ENCODE measurements around the gene AUTS2.

Gene AUTS2

DNA sequence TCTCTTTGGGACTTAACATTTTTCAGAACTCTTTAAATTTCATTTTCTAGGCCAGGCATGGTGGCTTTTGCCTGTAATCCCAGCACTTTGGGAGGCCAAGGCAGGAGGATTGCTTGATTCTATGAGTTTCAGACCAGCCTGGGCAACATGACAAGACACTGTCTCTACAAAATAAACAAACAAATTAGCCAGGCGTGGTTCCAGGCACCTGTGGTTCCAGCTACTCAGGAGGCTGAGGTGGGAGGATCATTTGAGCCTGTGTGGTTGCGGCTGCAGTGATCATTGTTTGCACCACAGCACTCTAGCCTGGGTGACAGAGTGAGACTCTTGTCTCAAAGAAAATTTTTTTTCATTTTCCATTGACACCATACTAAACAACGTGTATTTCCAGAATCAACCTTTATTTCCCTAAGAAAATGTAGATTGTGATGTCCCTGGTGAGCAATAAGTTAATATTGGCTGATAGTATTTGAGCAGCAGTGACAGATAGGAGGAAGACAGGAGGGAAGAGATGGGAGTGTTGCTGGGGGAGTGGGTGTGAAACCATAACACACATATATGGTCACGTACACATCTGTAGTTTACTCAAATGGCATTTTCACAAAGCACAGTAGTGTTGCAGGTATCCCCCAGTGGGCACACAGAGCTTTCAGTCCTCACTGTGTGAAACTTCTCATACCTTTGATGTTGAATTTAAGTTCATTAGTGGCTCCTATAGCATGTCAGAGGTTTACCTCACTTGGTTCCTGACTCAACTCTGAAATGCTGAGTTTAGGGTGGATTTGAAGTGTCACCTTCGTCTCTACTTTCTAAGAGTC lies 205.6 kb downstream of the AUTS2 start:
- ATAC-seq: peak; percentile 82
- H3K4me3 Mint-ChIP-seq: no peak overlapping the region
- H3K36me3 Mint-ChIP-seq (ENCODE audit: low read depth): no peaks in the 10 kb centered on the region
- no peak overlapping the region for H3K27ac Mint-ChIP-seq
- H3K27me3 Mint-ChIP-seq: peaks cover 3% of the 10 kb centered on the region
- DNase-seq: no peak
- H3K4me1 Mint-ChIP-seq: peaks cover 2% of the 10 kb centered on the region
- H3K9me3 Mint-ChIP-seq: no peaks in the 10 kb centered on the region

- Mint-ChIP-seq H3K27me3 (peaks cover 3% of the 10 kb centered on the region), H3K4me3 (no peak overlapping the region), H3K36me3 (ENCODE audit: low read depth) (no peaks in the 10 kb centered on the region), H3K9me3 (no peaks in the 10 kb centered on the region), H3K4me1 (peaks cover 2% of the 10 kb centered on the region), H3K27ac (no peak overlapping the region)
- ATAC-seq (no peak), DNase-seq (no peak)
These were observed 206.7 kb downstream of the AUTS2 start for GRCh38 chr7:69804962-69805361.

- Mint-ChIP-seq H3K36me3 (ENCODE audit: low read depth) (no peaks in the 10 kb centered on the region), H3K27me3 (peaks cover 3% of the 10 kb centered on the region), H3K9me3 (no peaks in the 10 kb centered on the region), H3K27ac (no peak overlapping the region), H3K4me3 (no peak overlapping the region), H3K4me1 (peaks cover 2% of the 10 kb centered on the region)
- ATAC-seq (no peak), DNase-seq (no peak)
These were observed 210.1 kb downstream of the AUTS2 start for GRCh38 chr7:69808391-69808790.

GRCh38 chr7:69811476-69812308 lies 213.4 kb downstream of the AUTS2 start:
- no peaks in the 10 kb centered on the region for H3K4me1 Mint-ChIP-seq
- H3K27me3 Mint-ChIP-seq: no peaks in the 10 kb centered on the region
- no peak overlapping the region for H3K4me3 Mint-ChIP-seq

DNA sequence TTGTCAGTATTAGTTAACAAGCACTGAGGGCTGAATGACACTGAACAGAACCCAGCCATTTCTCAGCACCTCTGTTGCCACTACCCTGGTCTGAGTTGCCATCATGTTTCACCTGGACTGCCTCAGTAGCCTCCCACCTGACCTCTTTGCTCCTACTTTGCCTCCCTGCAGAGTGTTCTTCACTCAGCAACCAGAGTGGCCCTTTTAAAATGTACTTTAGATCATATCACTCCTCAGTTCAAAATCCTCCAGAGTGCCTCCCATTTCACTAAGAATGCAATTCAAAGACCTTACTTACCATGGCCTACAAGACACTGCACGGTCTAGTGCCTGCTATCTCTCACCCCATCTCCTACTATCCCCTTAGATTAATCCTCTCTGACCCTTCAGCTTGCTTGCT lies 214.5 kb downstream of the AUTS2 start:
- H3K27me3 Mint-ChIP-seq: no peaks in the 10 kb centered on the region
- ATAC-seq: no peak
- H3K4me3 Mint-ChIP-seq: no peak overlapping the region

More at GRCh38 chr7:69811476-69812308, 213.4 kb downstream of the AUTS2 start:
- DNase-seq: no peak
- no peaks in the 10 kb centered on the region for H3K9me3 Mint-ChIP-seq
- H3K27ac Mint-ChIP-seq: no peak overlapping the region
- H3K36me3 Mint-ChIP-seq (ENCODE audit: low read depth): no peaks in the 10 kb centered on the region
- ATAC-seq: no peak

DNA sequence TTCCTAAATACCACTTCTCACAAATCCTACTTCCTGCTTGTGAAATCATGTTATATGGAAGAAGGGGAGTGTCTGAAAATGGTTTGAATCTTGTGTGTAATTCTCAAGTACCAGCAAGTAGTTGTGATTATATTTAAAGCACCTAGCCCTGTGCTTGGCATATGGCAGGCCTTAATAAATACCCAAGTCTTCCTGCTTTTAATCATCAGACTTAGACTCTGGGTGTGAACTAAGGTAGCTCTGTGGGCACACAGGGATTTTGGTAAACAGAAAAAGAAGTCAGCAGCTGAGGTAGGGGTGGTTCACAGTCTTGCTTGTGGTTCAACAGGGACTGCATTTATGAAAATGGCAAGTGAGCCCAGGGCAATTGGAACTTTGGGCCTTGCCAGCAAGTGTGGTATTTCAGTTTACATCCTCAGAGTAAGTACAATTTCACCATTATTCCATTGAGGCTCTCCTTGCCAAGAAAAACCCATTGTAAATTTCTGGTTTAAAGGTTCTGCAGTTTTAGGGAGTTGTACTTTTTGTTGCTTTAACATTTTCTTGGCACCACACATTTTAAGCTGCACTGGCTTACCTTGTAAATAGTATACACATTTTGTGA lies 215.5 kb downstream of the AUTS2 start:
- Mint-ChIP-seq H3K4me3 (no peak overlapping the region), H3K9me3 (no peaks in the 10 kb centered on the region), H3K4me1 (no peaks in the 10 kb centered on the region), H3K27ac (no peak overlapping the region), H3K36me3 (ENCODE audit: low read depth) (no peaks in the 10 kb centered on the region), H3K27me3 (no peaks in the 10 kb centered on the region)
- no peak for ATAC-seq
- no peak for DNase-seq

More for the DNA sequence above, 214.5 kb downstream of the AUTS2 start:
- Mint-ChIP-seq H3K9me3 (no peaks in the 10 kb centered on the region), H3K4me1 (no peaks in the 10 kb centered on the region), H3K36me3 (ENCODE audit: low read depth) (no peaks in the 10 kb centered on the region), H3K27ac (no peak overlapping the region)
- no peak for DNase-seq

GRCh38 chr7:69814421-69814962 lies 216.2 kb downstream of the AUTS2 start:
- no peaks in the 10 kb centered on the region for H3K4me1 Mint-ChIP-seq
- H3K36me3 Mint-ChIP-seq (ENCODE audit: low read depth): no peaks in the 10 kb centered on the region
- no peak overlapping the region for H3K4me3 Mint-ChIP-seq
- H3K9me3 Mint-ChIP-seq: no peaks in the 10 kb centered on the region
- DNase-seq (no peak), ATAC-seq (no peak)
- H3K27me3 Mint-ChIP-seq: no peaks in the 10 kb centered on the region
- no peak overlapping the region for H3K27ac Mint-ChIP-seq

DNA sequence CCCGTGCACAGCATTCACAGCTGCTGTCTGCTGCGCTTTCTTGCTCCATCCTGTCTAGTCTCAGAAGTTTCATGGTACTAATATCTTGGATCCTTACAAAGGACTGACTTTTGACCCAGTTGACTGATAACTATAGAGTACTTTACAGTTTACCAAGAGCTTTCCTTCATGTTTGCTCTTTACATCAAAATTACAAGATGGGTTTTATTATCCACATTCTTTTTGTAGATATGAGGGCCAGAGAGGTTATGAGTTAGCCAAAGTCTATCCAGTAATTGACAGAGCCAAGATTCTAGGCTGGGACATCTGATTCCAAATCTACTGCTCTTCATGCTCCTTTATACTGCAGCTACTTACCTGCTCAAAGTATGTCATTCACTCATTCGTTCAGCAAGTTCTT lies 218.2 kb downstream of the AUTS2 start:
- no peaks in the 10 kb centered on the region for H3K4me1 Mint-ChIP-seq
- H3K9me3 Mint-ChIP-seq: no peaks in the 10 kb centered on the region
- DNase-seq (no peak), ATAC-seq (no peak)
- H3K4me3 Mint-ChIP-seq: no peak overlapping the region
- no peak overlapping the region for H3K27ac Mint-ChIP-seq
- no peaks in the 10 kb centered on the region for H3K27me3 Mint-ChIP-seq
- H3K36me3 Mint-ChIP-seq (ENCODE audit: low read depth): no peaks in the 10 kb centered on the region

DNA sequence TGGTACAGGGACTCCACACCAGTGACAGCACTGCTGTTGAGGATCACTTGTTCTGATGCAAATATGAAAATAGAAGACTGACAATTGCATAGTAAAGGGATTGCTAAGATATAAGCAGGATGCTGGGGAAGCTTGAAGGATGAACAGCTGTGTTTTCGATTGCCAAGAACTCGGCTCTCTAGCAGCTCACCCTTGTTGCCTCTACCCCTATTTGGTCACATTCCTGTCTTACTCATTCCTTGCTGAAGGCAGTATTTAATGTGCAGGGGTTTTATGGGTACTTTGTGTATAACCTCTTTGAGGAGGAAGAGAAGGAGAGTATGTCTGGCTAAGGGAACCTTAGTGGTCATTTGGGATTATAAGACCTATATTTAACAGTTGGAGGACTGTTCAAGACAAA lies 218.8 kb downstream of the AUTS2 start:
- no peak for DNase-seq
- Mint-ChIP-seq H3K27me3 (no peaks in the 10 kb centered on the region), H3K36me3 (ENCODE audit: low read depth) (no peaks in the 10 kb centered on the region), H3K27ac (no peak overlapping the region), H3K4me1 (no peaks in the 10 kb centered on the region), H3K4me3 (no peak overlapping the region), H3K9me3 (no peaks in the 10 kb centered on the region)
- ATAC-seq: no peak

GRCh38 chr7:69817841-69818635 lies 219.8 kb downstream of the AUTS2 start:
- DNase-seq (no peak), ATAC-seq (no peak)
- Mint-ChIP-seq H3K4me1 (peaks cover under 1% of the 10 kb centered on the region), H3K36me3 (ENCODE audit: low read depth) (no peaks in the 10 kb centered on the region), H3K27ac (no peak overlapping the region), H3K4me3 (no peak overlapping the region), H3K27me3 (no peaks in the 10 kb centered on the region), H3K9me3 (no peaks in the 10 kb centered on the region)

DNA sequence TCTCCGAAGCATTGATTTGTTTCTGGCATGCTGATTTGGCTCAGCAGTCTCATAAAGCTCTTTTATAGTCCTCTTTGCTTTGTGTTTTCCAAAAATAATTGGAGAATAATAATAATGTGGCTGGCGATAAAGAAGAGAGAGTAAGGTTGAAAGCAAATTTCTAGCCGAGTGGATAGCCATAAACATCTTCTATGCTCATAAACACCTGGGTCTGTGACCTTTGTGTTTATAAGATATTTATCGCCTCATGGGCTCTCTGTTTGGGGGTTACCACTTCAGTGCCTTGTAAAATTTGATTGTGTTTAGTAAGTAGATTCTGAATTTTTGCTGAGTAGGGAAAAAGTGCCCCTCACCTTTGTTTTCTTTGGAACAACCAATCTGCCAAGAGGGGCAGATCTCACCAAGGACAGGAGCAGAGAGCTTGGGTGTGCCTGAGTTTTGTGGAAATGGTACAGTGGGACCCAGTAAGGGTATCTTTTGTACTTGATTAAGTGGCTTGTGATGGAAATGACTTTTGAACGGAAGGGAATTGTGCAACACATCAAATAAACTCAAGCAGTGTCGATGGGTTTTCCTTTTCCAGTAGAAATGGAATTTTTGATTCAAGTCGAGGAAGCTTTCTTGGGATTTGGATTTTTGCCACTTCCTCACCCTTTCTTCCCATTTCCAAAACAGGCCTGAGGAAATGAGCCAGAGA lies 220.5 kb downstream of the AUTS2 start:
- ATAC-seq (no peak), DNase-seq (no peak)
- H3K27me3 Mint-ChIP-seq: peaks cover 3% of the 10 kb centered on the region
- peaks cover 6% of the 10 kb centered on the region for H3K4me1 Mint-ChIP-seq
- no peak overlapping the region for H3K4me3 Mint-ChIP-seq
- H3K9me3 Mint-ChIP-seq: no peaks in the 10 kb centered on the region
- H3K36me3 Mint-ChIP-seq (ENCODE audit: low read depth): no peaks in the 10 kb centered on the region
- no peak overlapping the region for H3K27ac Mint-ChIP-seq

DNA sequence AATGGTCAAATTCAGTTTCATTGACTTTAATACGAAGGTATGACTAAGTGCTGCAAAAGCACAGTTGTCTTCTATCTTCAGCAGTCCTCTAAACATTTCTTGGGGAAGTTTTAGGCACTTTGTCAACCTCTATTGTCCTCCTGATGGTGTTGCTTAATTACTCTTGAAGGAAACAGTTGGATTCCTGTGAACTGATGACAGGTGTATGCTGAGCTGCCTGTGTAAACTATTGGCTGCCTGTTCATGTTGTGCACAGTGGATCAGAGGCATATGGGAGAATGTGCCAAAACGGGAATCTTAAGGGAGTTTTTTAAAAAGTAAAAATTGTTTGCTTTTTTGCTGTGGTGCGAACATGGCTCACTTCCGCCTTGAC lies 221.0 kb downstream of the AUTS2 start:
- no peak overlapping the region for H3K27ac Mint-ChIP-seq
- peaks cover 8% of the 10 kb centered on the region for H3K4me1 Mint-ChIP-seq
- H3K36me3 Mint-ChIP-seq (ENCODE audit: low read depth): no peaks in the 10 kb centered on the region
- H3K4me3 Mint-ChIP-seq: no peak overlapping the region
- DNase-seq (no peak), ATAC-seq (no peak)
- H3K27me3 Mint-ChIP-seq: peaks cover 4% of the 10 kb centered on the region
- H3K9me3 Mint-ChIP-seq: no peaks in the 10 kb centered on the region

DNA sequence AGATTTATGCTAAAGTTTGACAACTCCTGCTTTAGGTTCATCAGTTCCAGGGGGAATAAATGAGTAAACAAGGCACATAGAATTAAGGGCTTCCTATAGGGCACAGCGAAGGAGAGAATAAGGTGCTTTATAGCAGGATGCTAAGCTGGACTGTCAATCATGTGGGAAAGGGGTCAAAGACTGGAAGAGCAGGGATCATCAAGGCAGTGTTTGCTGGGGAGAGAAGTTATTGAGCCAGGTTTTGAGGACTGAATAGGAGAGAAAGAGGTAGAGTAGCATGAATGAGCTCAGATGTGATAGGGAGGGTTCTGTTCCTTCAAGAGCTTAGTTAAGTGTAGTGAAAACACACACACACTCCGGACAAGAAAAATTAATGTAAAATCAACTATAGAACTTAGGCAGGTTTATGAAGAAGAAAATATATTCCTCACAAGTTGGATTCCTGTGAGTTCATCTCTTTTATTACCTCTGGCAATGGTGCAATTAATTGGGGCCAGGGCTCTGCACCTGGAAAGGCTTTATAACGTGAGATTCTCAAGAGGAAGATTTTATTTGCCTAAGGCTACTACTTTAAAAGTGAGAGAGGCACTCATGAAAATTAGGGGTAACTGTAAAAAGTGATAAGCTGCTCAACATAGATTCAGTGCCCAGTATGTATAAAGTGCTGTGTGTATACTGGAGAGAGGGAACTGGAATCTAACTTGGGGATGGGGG lies 222.4 kb downstream of the AUTS2 start:
- no peaks in the 10 kb centered on the region for H3K9me3 Mint-ChIP-seq
- H3K27ac Mint-ChIP-seq: no peak overlapping the region
- DNase-seq (no peak), ATAC-seq (no peak)
- no peaks in the 10 kb centered on the region for H3K36me3 Mint-ChIP-seq (ENCODE audit: low read depth)
- H3K27me3 Mint-ChIP-seq: peaks cover 4% of the 10 kb centered on the region
- no peak overlapping the region for H3K4me3 Mint-ChIP-seq
- peaks cover 13% of the 10 kb centered on the region for H3K4me1 Mint-ChIP-seq
